ENCODE results near the gene CAMKV.
A peak's percentile ranks its signal among the peaks of the same experiment; 100 is the strongest.

Gene CAMKV

DNA sequence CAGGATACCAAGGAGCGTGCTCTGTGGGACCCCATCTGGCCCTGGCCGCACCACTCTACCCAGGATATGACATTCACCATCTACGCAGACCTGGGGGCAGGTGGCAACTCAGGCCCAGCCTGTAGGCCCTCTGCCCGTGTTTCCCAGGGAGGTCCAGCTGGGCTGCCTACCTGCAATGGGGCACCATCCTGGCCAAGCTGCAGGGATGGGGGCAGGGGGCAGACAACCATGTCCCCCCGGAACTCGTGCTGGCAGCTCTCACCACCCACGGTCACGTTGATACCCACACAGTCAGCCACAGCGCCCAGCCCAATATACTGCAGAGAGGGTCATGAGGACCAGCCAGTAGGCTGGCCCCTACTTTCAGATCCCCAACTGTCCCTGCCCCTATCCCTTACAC lies 26.1 kb upstream of the CAMKV start:
- no peak for DNase-seq

- DNase-seq, result no peak
These were observed 19.6 kb upstream of the CAMKV start for GRCh38 chr3:49889296-49889695.

DNA sequence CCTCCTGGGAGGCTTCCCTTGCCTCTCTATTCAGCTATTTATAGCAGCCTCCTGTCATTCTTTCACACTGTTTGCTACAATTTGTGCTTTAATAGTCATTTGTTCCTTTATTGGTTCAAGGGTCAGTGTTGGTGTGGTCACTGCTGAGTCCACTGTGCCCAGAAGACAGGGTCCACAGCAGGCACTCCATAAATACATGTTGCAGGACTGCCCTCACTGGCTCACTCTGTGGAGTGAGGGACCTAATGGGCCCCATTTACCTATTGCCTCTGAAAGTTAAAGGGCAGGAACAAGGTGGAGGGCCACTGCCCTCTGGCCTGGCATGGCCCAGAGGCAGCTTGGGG lies 17.2 kb upstream of the CAMKV start:
- no peak for DNase-seq

- no peak for DNase-seq
These were observed 14.3 kb upstream of the CAMKV start for GRCh38 chr3:49883998-49884397.

DNA sequence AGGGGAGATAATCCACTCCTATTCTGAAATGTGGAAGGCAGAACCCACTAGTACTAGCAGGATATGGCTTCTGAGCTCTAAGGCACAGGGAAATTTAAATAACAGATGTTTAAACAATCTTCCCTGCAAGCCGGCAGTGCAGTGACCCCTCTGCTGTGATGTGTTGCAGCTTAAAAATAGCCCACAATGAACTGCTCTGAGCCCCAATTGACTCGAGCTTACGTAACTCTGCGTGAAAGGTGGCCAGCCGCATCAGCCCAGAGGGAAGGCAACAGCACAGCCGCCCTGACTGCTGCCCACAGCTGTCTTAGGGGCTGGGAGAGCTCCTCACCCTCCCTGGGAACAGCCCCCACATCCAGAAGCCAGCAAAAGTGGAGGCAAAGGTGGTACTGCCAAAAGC lies 12.5 kb upstream of the CAMKV start:
- DNase-seq, result no peak

- DNase-seq, result no peak
These were observed 11.0 kb upstream of the CAMKV start for GRCh38 chr3:49880581-49881315.

DNA sequence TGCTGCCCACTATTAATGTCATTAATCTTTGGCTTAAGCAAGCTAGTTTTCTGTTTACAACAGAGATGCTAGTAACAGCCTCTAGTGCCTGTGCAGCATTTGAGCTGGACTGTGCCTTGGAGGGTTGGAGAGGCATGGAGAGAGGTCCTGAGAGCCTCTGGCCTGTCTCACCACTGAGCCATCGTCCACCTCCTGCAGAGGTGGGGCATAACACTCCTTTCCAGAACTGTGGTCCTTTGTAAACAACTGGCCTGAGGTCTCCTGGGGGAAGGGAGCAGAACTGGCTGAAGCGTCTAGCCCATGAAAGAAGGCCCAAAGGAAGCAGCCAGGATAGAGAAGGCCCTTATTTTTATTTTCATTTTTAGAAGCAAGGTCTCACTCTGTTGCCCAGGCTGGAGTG lies 10.0 kb upstream of the CAMKV start:
- no peak for DNase-seq

DNA sequence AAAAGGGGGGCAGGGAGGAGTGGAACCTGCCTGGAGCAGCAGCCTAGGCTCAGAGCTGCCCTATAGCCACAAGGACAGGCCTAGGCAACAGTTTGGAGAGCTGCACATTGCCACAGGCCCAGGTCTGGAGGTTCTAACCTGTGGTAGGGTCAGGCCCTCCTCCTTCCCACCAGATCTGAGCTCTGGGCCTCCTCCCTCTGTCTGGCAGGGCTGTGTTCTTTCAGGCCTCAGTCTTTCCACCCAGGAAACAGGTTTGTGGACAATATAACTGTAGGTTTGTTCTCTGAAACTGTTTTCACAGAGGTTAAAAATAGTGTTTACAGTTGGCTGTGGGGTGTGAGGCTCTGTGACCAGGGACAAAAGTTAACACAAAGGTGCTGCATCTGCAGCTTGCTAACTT lies 9.0 kb upstream of the CAMKV start:
- no peak for DNase-seq

- DNase-seq, result no peak
These were observed 8.0 kb upstream of the CAMKV start for GRCh38 chr3:49877716-49878115.

DNA sequence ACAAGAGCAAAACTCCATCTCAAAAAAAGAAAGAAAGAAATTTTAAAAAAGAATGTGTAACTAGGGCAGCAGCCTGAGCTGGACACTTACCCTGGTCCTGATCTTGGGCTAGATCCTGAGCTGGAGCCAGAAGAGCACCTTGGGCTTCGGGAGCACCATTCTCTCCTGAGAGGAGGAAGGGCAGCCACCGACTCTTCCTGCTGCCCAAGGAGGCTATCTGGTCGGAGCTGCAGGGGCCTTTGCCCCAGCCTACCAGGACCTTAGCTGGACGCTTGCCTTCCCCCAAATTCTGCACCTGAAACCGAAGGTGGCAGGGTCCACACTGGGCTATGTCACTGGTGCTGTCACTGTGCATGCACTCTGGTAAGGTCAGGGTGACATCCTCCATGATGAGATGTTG lies 6.9 kb upstream of the CAMKV start:
- DNase-seq, result no peak

DNA sequence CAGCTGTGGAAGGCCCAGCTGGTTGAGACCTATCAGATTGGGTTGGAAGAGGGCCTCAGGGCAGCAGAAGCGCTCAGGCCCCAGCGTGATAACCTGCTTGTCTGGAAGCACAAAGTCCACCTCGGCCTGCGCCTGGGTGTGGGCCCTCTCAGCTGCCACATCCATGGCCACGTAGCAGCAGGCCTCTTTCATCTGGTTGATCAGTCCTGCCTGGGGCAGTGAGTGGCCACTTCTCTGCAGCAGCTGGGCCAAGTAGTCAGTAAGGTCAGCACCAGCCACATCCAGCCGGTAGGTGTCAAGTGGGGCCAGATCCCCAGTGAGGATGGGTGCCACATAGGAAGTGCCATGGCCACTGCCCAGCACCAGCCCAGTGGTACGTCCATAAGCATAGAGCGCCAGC lies 3.9 kb upstream of the CAMKV start:
- DNase-seq, result no peak

- DNase-seq, result no peak
These were observed 3.1 kb upstream of the CAMKV start for GRCh38 chr3:49872801-49873281.

GRCh38 chr3:49871531-49872153 lies 1.9 kb upstream of the CAMKV start:
- no peak for DNase-seq

GRCh38 chr3:49868862-49869466 lies 742 bp downstream of the CAMKV start:
- no peak for DNase-seq

DNA sequence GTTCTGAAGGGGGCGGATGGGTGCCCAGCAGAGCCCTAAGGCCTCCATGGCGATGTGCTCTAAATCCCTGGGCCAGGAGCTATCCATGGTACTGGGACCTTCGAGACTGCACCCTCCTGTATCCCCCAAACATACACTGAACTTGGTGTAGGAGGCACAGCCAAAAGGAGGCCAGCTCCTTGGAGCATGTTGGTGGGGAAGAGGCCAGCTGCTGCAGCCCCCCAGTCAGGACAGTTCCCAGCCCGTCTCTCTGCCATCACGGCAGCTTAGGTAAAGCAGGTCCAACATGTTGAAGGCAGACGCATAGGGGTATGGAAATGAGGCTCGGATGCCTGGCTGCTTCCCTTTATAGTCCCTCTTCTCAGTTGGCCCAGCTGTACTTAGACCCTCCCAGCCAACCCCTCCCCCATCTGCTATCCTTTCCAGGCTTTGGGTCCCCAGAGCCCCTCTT lies 1.8 kb downstream of the CAMKV start:
- DNase-seq, result no peak

DNA sequence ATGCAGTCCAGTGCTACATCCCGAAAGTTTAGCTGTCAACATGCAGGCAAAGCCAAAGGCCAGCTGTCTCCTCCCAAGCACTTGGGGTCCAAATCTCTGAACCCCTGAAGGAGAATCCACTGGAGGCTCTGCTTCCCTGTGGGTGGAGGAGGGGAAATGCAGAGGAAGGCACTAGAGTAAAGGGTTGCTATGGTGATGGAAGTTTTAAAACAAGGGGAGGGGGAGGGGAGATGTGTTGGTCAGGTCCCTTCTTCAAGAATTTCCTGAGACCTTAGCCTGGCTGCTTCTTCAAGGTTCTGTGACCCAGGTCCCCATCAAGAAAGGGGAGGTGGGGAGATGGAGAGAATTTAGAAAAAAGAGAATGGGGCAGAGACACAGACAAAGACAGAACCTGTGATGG lies 2.3 kb downstream of the CAMKV start:
- DNase-seq, result no peak

DNA sequence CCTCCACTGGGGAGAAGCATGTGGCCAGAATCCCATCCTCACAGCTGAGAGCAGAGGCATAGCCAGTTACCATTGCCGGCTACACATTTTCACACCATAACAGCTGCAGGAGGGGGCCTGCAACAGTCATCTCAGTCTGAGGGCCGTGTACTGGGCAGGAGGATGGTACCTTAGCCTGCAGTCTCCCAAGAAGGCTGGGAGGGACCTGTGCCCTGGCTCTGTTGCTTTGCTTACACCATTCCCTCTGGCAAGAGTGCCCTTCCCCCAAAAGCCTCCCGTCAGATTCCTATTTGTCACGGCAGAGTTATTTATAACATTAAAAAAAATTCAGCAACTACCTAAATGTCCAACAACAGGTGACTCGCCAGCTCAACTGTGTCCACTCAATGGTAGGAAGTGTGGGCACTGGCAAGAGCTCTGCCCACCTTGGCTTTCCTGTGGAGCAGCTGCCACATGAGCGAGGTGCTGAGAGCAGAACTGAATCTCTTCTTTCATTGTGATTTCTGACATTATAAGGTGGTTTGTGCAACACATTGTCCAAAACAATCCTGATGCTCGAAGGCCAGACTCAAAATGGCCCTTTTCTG lies 4.4 kb downstream of the CAMKV start:
- DNase-seq, result no peak

- no peak for DNase-seq
These were observed 5.2 kb downstream of the CAMKV start for GRCh38 chr3:49864505-49864904.

DNA sequence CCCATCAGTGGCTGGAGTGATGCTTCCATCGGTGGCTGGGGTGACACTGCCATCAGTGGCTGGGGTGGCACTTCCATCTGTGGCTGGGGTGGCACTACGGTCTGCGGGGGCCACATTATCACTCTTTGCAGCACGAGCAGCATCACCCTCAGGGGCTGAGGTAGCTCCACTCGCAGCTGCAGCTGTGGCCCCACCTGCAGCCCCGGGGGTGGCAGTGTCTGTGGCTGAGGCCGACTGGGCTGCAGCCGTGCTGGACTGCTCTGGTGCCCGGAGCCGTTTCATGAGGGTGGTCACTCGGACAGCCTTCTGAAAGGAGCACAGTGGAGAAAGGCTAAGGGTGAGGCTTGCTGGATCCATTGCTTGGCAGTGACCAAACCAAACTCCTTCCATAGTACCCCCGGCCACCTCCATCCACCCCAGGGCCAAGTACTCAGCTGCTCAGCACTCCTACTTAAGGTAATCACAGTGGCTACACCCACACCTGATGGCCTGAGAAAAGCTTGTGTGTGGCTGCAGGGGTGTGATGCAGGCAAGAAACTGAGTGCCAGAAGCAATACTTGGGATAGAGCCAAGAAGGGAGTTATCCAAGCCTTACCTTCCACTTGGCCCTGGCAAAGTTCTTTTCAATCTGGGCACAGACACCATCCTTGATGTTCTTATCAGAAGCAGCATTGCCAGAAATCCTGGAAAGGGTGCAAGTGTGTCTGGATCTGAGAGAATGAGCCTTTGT lies 10.0 kb downstream of the CAMKV start:
- DNase-seq, result no peak

DNA sequence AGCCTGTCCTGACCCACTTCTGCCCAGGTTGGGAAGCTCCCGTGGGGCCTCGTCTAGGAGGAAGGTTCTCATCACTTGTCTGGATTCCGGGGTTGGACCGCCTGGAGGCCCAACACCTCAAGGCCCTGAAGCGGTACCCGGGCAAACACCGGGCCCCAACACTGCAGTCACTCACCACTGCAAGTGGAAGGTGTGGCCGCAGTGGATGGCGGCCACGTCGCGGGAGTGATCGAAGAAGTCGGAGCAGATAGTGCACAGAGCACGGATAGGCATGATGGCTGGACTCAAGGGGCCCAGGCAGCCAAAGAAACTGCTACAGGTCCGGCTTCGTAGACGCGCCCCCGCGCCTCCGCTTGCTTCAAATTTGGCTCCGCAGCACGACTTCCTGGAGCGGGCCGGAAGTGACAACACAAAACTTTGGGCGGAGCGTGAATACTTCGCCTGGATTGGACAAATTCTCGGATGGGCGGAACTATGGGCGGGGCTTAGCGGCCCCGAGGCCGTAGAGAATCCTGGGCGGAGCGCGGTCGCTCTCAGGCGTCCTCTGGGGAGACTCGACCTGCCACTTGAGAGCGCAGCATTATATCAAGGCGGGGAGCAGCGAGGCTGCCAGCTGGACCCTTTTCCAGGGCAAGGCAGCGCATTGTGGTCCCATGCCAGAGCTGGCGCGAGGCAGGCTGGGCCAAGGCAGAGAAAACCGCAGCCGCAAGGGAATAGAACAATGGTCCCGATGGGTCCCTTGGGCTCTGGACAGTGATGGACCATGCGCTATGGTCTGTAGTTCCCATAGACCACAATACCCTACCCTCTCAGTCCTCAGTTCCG lies 13.3 kb downstream of the CAMKV start, which contains the start of gene TRAIP:
Gene TRAIP, minus strand, starts transcription at position 384 of the 825 bp plus-strand sequence. Its CDS starts 111 bp downstream, at position 273.
- DNase-seq, result peak; percentile 77 to 92

- no peak for DNase-seq
These were observed 14.0 kb downstream of the CAMKV start for GRCh38 chr3:49855662-49856061.

DNA sequence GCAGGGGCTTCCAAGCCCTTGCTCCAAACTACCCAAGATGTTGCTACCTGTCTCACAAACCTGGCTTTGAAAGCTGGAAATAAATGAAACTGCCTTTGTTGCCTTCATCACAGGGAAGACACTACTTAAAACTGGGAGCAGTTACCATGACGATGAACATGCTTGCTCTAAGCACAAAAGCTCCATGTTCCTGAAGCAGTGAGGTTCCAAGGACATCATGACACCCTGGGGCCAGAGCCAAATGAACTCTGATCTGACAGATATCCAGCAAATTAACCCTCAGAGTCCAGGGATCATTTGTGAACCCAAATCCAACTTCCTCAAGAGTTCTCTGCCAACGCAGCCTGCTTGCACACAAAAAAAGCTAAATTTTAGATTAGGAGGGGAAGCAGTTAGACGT lies 24.0 kb downstream of the CAMKV start:
- DNase-seq, result no peak
